T-cell (primary cell): Measurements from ENCODE around the gene PADI3. TPM values are rescaled to one million over a fixed set of nuclear protein-coding genes. Genes with fewer than 3 reads are reported as not detected.

Experiments used
- ATAC-seq, 4 experiments: fragments of 200-7000 bp in 3 of 4; fragments of 150-1000 bp in 1 of 4; cut with Tn5 transposase; replicated peaks in 1 of 4; 1 replicate in 3 of 4; 2 replicates in 1 of 4; pipeline ENCODE4 v1.10.0; 2021; ENCODE audit warnings: moderate library complexity in 3 of 4, mild to moderate bottlenecking in 2 of 4, moderate number of reproducible peaks in 1 of 4
- CTCF ChIA-PET, 2 donors: fragments of 300-600 bp; sonication (Branson Sonifier 250); formaldehyde crosslinking; loops; one replicate each; lab custom pipeline; 2022; ENCODE audit warnings: antibody characterized with exemption in 2 of 2; lab: Charles Lee
- POLR2A ChIA-PET, 2 donors: fragments of 300-600 bp; sonication (Branson Sonifier 250); formaldehyde crosslinking; loops; one replicate each; lab custom pipeline; 2022; ENCODE audit warnings: antibody characterized with exemption in 2 of 2; lab: Charles Lee
- DNase-seq, 35 experiments: peaks; one replicate each; pipeline versions ENCODE4 v3.0.0 to v3.0.0-alpha.2; 2013 to 2023
- H3K27ac ChIP-seq: one replicate; pipeline ENCODE4 v1.5.1; 2013; ENCODE audit warnings: low read length
- H3K27me3 ChIP-seq, 2 experiments: replicated peaks in 1 of 2; 1 replicate in 1 of 2; 2 replicates in 1 of 2; pipeline versions ENCODE4 v1.6.1 to v1.7.0; 2013; ENCODE audit warnings: low read length in 1 of 2, mixed read lengths in 1 of 2; ENCODE audit not compliant: control insufficient read depth in 2 of 2, insufficient read depth in 2 of 2; ENCODE audit errors: extremely low read depth in 1 of 2
- H3K36me3 ChIP-seq, 2 donors: 1 replicate in 1 of 2; 2 replicates in 1 of 2; pipeline versions ENCODE4 v1.6.1 to v1.7.0; 2013; ENCODE audit warnings: low read length in 1 of 2; ENCODE audit not compliant: control insufficient read depth in 2 of 2, insufficient read depth in 1 of 2; ENCODE audit errors: extremely low read depth in 1 of 2
- H3K4me1 ChIP-seq, 2 experiments: 1 replicate in 1 of 2; 2 replicates in 1 of 2; pipeline versions ENCODE4 v1.6.1 to v1.7.0; 2013; ENCODE audit warnings: low read length in 2 of 2, mixed read lengths in 1 of 2; ENCODE audit not compliant: insufficient read depth in 2 of 2, control insufficient read depth in 1 of 2; ENCODE audit errors: extremely low read depth in 1 of 2
- H3K4me3 ChIP-seq, 2 donors: 1 replicate in 1 of 2; 2 replicates in 1 of 2; pipeline versions ENCODE4 v1.5.1 to v1.7.0; 2013; ENCODE audit warnings: mild to moderate bottlenecking in 2 of 2, low read length in 1 of 2, moderate library complexity in 1 of 2; ENCODE audit not compliant: control insufficient read depth in 1 of 2; ENCODE audit errors: extremely low read depth in 1 of 2
- H3K9me3 ChIP-seq: 2 replicates; pipeline ENCODE4 v1.7.0; 2013
- H3K27ac Mint-ChIP-seq, 2 donors: one replicate each; pipeline ENCODE4 v1.8.0; 2020 to 2021; ENCODE audit warnings: mild to moderate bottlenecking in 2 of 2, mixed read lengths in 2 of 2
- H3K27me3 Mint-ChIP-seq, 2 donors: one replicate each; pipeline ENCODE4 v1.8.0; 2021 to 2022; ENCODE audit warnings: mixed read lengths in 2 of 2
- H3K36me3 Mint-ChIP-seq: one replicate; pipeline ENCODE4 v1.8.0; 2021; ENCODE audit warnings: mixed read lengths
- H3K4me1 Mint-ChIP-seq, 3 donors: one replicate each; pipeline ENCODE4 v1.8.0; 2020 to 2022; ENCODE audit warnings: mixed read lengths in 3 of 3, mild to moderate bottlenecking in 1 of 3
- H3K4me3 Mint-ChIP-seq, 3 donors: one replicate each; pipeline ENCODE4 v1.8.0; 2020 to 2022; ENCODE audit warnings: mild to moderate bottlenecking in 3 of 3, mixed read lengths in 3 of 3, moderate library complexity in 3 of 3
- H3K9me3 Mint-ChIP-seq, 3 donors: one replicate each; pipeline ENCODE4 v1.8.0; 2020 to 2022; ENCODE audit warnings: mixed read lengths in 3 of 3
- WGBS: methylation state at CpG from one replicate; pipeline ENCODE4 v1.1.5; 2013; ENCODE audit warnings: missing lambda C conversion rate; ENCODE audit not compliant: insufficient coverage; 5-methylcytosine and 5-hydroxymethylcytosine counted together
- total RNA-seq, 35 experiments: library from RNA in 6 of 35; stranded (reverse) in 6 of 35; fragments of 120-200 nt in 1 of 35; gene quantifications; one replicate each; pipeline versions ENCODE4 v1.2.1 to v1.2.4 and lab custom pipeline; 2013 to 2026

PADI3 gene
- total RNA-seq, 5 donors from 2014 or later (not counting 1 experiment from before 2014, with no cell fraction given) = not detected

DNA sequence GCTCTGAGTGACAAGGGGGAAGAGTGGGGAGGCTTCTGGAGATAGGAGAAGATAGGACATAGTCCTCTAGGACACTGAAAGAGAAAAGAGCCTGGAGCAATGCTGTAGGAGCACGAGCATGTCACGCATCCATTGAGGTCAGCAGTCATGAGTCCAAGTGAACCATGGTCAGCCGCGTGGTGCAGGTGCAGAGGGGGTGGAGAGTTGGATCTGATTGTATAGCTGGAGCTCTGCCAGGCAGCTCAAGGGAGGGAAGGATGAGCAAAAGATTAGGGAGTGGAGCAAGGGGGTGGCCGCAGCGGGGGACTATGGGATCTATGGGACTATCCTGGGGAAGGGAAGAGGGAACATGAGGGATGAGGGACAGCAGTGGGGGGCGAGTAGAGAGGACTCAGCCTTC, 30.0 kb upstream of the PADI3 start:
- Histone ChIP-seq H3K27ac (no peak overlapping the region), H3K4me3 (no peak overlapping the region), H3K36me3 (no peaks in the 10 kb centered on the region), H3K4me1 (no peaks in the 10 kb centered on the region), H3K9me3 (no peaks in the 10 kb centered on the region), H3K27me3 (peaks cover 0 to 38% of the 10 kb centered on the region in 2 experiments)
- Mint-ChIP-seq H3K4me3 (no peak overlapping the region), H3K36me3 (no peaks in the 10 kb centered on the region), H3K9me3 (no peaks in the 10 kb centered on the region), H3K27ac (no peak overlapping the region), H3K27me3 (peaks cover 16 to 30% of the 10 kb centered on the region in 2 donors), H3K4me1 (peaks cover 1 to 19% (median 12%) of the 10 kb centered on the region in 3 donors)
- POLR2A ChIA-PET = no interaction called here
- no peak for DNase-seq
- ATAC-seq = no peak
- CTCF ChIA-PET = no interaction called here
- 82% methylated on average over 7 of the region's 7 CpGs for WGBS

DNA sequence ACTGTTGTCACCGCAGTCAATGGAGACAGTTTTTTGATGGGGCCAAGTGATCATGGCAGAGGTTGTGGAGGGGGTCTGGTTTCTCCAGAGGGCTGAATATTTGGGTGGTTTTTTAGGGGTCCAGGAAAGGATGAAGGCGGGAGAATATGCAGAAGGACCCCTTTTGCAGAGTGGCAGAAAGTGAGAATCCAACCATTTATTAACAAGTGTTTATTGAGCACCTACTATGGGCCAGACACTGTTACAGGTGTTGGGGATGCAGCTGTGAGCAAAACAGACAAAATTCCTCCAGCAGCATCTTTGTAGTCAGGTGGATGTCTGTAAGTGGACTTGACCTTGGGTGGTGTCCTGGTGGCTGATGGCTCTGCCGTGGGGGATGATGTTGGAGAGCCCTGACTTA, 28.6 kb upstream of the PADI3 start:
- CTCF ChIA-PET = no interaction called here

DNA sequence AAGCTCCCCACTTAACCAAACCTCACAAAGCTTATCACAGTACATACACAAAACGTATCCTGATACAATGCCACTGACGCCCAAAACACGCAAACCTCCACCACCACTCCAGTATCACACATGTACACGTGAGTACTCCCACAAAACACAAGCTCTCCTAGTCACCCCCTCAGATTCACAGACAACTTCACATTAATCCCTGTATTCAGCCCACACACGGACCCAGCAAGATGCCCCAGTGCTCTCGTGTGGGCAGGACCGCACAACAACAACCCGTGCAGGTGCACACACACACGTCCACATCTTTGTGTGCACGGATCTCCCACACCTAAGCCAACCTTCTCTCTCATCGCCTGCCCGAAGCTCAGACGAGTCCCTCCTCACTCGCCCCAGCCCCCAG, 26.3 kb upstream of the PADI3 start:
- 79% methylated on average over 10 of the region's 14 CpGs for WGBS
- H3K4me1 ChIP-seq = no peaks in the 10 kb centered on the region
- Mint-ChIP-seq H3K27ac (no peak overlapping the region), H3K4me1 (no peaks in the 10 kb centered on the region), H3K27me3 (peaks cover 6 to 7% of the 10 kb centered on the region in 2 donors), H3K9me3 (no peaks in the 10 kb centered on the region), H3K4me3 (no peak overlapping the region), H3K36me3 (no peaks in the 10 kb centered on the region)
- CTCF ChIA-PET = no interaction called here
- H3K4me3 ChIP-seq = no peak overlapping the region
- H3K36me3 ChIP-seq = no peaks in the 10 kb centered on the region
- ATAC-seq (no peak), DNase-seq (no peak)
- POLR2A ChIA-PET = interaction anchor here in 1 of 2 donors (0.6 kb wide), 1 partner anchor 11 kb away, joined by 3 read pairs; no protein-coding TSS in a partner anchor
- H3K27ac ChIP-seq = no peak overlapping the region
- no peaks in the 10 kb centered on the region for H3K9me3 ChIP-seq
- peaks cover 0 to 14% of the 10 kb centered on the region in 2 experiments for H3K27me3 ChIP-seq

More for the DNA sequence above, 28.6 kb upstream of the PADI3 start:
- Histone ChIP-seq H3K4me1 (no peaks in the 10 kb centered on the region), H3K4me3 (no peak overlapping the region), H3K36me3 (no peaks in the 10 kb centered on the region), H3K9me3 (no peaks in the 10 kb centered on the region), H3K27ac (no peak overlapping the region), H3K27me3 (peaks cover 0 to 28% of the 10 kb centered on the region in 2 experiments)
- WGBS = 100% methylated on average over 1 of the region's 3 CpGs
- DNase-seq (no peak), ATAC-seq (no peak)
- H3K27ac Mint-ChIP-seq = no peak overlapping the region
- H3K27me3 Mint-ChIP-seq = peaks cover 15 to 16% of the 10 kb centered on the region in 2 donors
- H3K4me1 Mint-ChIP-seq = peaks cover 0 to 9% (median 2%) of the 10 kb centered on the region in 3 donors
- no peaks in the 10 kb centered on the region for H3K9me3 Mint-ChIP-seq
- H3K36me3 Mint-ChIP-seq = no peaks in the 10 kb centered on the region
- H3K4me3 Mint-ChIP-seq = no peak overlapping the region
- POLR2A ChIA-PET = no interaction called here

DNA sequence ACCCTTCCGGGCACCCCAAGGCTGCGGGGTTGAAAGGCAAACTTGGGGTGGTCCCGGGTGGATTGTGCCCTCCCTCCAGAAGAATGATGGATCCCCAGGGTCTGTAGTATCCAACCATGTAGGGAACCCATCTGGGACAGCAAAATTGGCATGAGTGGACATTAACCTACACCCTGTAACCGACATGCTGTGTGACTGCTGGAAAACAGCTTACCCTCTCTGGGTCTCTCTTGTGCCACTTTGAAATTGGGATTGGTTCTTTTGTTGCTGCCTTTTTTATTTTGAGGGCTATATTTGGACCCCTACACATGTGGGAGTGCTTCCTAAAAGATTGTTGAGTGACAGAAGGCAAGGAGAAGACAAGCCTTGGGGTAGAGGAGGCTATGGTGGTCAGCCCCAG, 24.5 kb upstream of the PADI3 start:
- Mint-ChIP-seq H3K27me3 (peaks cover 6 to 7% of the 10 kb centered on the region in 2 donors), H3K9me3 (no peaks in the 10 kb centered on the region), H3K4me3 (no peak overlapping the region), H3K36me3 (no peaks in the 10 kb centered on the region), H3K27ac (no peak overlapping the region), H3K4me1 (no peaks in the 10 kb centered on the region)
- DNase-seq = no peak
- no peak overlapping the region for H3K27ac ChIP-seq
- H3K9me3 ChIP-seq = no peaks in the 10 kb centered on the region
- WGBS = 82% methylated on average over 3 of the region's 4 CpGs
- peaks cover 0 to 19% of the 10 kb centered on the region in 2 experiments for H3K27me3 ChIP-seq
- H3K4me3 ChIP-seq = no peak overlapping the region
- H3K36me3 ChIP-seq = no peaks in the 10 kb centered on the region
- CTCF ChIA-PET = no interaction called here
- POLR2A ChIA-PET = no interaction called here
- H3K4me1 ChIP-seq = no peaks in the 10 kb centered on the region
- no peak for ATAC-seq

DNA sequence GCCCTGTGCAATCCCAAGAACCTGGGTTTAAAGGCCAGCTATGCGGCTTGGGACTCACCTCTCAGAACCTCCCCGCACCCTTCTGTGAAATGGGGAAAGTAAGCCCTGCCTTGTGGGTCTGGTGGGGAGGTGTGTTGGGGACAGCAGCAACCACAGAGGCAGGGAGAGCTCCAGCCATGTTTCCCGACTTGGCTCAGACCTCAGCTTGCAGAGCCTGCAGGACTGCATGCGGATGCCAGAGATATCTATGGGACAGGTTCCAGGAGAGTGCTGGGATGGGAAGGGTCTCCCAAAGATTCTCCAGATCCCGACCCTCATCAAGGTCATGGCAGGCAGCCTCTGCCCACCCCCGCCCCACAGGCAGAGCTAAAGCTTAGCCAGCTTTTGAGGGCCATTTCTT, 23.8 kb upstream of the PADI3 start:
- no peaks in the 10 kb centered on the region for H3K9me3 ChIP-seq
- peaks cover 6 to 7% of the 10 kb centered on the region in 2 donors for H3K27me3 Mint-ChIP-seq
- peaks cover 0 to 20% of the 10 kb centered on the region in 2 experiments for H3K27me3 ChIP-seq
- H3K4me3 ChIP-seq = no peak overlapping the region
- no peaks in the 10 kb centered on the region for H3K4me1 ChIP-seq
- no peak overlapping the region for H3K27ac ChIP-seq
- no peak overlapping the region for H3K4me3 Mint-ChIP-seq
- H3K9me3 Mint-ChIP-seq = no peaks in the 10 kb centered on the region
- no peaks in the 10 kb centered on the region for H3K36me3 ChIP-seq
- no peak overlapping the region for H3K27ac Mint-ChIP-seq
- POLR2A ChIA-PET = no interaction called here
- ATAC-seq (no peak), DNase-seq (no peak)
- H3K4me1 Mint-ChIP-seq = no peaks in the 10 kb centered on the region
- H3K36me3 Mint-ChIP-seq = no peaks in the 10 kb centered on the region
- CTCF ChIA-PET = no interaction called here
- 85% methylated on average over 3 of the region's 6 CpGs for WGBS

DNA sequence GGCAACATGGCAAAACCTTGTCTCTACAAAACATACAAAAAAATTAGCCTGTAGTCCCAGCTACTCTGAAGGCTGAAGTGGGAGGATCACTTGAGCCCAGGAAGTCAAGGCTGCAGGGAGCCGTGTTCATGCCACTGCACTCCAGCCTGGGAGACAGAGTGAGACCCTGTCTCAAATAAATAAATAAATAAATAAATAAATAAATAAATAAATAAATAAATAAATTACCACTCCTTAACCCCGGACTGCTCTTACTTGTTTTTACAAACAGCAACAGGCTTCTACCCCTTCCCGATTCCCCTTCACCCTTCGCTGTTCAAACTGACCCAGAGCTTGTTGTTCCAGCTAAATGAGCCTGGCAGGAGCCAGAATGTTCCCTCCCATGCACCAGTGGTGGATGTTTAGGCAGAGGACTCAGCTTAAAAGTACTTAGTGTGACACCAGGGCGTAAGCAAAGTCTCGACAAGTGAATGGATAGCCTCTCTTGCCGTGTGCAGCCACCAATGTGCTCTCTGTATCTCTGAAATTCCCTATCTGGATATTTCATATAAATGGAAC, 21.5 kb upstream of the PADI3 start:
- Mint-ChIP-seq H3K36me3 (no peaks in the 10 kb centered on the region), H3K27me3 (no peaks in the 10 kb centered on the region), H3K27ac (no peak overlapping the region), H3K9me3 (no peaks in the 10 kb centered on the region), H3K4me1 (no peaks in the 10 kb centered on the region), H3K4me3 (no peak overlapping the region)
- Histone ChIP-seq H3K27me3 (peaks cover 0 to 20% of the 10 kb centered on the region in 2 experiments), H3K4me1 (no peaks in the 10 kb centered on the region), H3K9me3 (no peaks in the 10 kb centered on the region), H3K27ac (no peak overlapping the region), H3K4me3 (no peak overlapping the region), H3K36me3 (no peaks in the 10 kb centered on the region)
- WGBS = no CpG with 5 or more reads among the region's 7 CpGs
- ATAC-seq (no peak), DNase-seq (no peak)
- ChIA-PET POLR2A (no interaction called here), CTCF (interaction anchor here in 1 of 2 donors (0.6 kb wide), 1 partner anchor 97 kb away, joined by 4 read pairs; no protein-coding TSS in a partner anchor)
